Stimulated activated CD4-positive, alpha-beta T cell treated with anti-CD3 and anti-CD28 coated beads, Interleukin-4, amount 100 ng/mL, for 4 hours (primary cell): ENCODE results near the gene BNIP2.
"Not testable (repeated sequence)": the region's sequence is repeated elsewhere in the genome, so short reads cannot be mapped to it uniquely, and the experiment has no call there.

ENCODE experiments used
- DNase-seq, 2 experiments: peaks; one replicate each; pipeline ENCODE4 v3.0.0-alpha.2; 2020

The BNIP2 gene, protein sequence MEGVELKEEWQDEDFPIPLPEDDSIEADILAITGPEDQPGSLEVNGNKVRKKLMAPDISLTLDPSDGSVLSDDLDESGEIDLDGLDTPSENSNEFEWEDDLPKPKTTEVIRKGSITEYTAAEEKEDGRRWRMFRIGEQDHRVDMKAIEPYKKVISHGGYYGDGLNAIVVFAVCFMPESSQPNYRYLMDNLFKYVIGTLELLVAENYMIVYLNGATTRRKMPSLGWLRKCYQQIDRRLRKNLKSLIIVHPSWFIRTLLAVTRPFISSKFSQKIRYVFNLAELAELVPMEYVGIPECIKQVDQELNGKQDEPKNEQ

DNA sequence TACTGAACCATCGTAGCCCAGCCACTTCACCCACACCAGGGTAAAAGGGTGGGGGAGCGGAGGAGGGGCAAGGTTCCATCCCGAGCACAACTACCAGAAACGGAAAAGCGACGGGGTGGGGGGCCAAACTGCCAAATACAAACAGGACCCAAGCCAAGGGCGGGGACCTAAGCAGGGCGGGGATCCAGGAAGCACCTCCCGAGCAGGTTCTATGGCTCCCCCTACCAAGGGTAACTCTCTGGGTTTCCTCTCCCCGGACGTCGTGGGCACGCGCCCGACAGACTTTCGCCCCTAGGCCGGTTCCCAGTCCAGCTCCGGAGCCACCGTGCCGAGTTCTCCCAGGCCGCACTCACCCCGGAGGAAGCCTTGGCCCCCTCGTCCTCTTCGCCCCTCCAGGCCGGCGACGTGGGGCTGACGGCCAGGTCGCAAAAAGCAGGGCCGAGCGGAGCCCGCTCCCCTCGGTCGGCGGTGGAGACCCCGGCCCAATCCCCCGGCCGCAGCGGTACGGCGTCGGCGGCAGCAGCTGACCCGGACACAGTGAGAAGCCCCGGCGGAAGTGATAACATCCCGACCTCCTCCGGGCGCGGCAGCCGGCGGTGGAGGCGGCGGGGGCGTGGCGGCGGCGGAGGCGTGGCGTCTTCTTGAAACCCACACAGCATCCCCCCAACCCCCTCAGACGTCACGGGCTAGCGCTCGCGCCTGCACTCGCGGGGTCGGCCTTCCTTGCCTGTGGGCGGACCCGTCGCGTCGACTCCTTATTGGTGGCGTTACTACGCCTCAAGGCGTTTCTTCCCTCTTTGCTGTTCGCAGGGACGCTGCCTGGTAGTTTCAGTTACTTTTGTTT lies at the start of gene BNIP2:
Gene BNIP2, minus strand, starts transcription at position 539 of the 844 bp plus-strand sequence. CDS start 6,863 bp downstream, outside the sequence.
- DNase-seq = peak; percentile 96 to 98

DNA sequence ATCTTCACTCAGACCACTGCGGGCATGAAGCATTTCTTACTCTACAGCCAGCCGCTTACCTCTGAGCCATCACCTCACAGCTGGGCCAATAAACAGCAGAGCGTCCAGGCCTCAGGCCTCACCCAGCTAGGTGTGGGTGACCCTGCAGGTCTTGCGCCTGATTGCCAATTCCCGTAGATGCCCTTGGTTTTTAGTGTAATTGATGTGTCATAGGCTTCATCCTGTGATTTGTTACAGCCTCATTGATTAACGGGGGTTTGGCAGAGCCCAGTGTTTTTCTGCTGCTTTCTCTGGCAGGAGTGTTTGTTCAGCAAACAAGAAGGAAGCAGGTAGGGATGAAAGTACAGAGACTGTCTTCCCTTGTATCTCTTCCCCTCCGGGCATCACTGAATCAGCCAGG lies 49.6 kb upstream of the BNIP2 start:
- no peak for DNase-seq

DNA sequence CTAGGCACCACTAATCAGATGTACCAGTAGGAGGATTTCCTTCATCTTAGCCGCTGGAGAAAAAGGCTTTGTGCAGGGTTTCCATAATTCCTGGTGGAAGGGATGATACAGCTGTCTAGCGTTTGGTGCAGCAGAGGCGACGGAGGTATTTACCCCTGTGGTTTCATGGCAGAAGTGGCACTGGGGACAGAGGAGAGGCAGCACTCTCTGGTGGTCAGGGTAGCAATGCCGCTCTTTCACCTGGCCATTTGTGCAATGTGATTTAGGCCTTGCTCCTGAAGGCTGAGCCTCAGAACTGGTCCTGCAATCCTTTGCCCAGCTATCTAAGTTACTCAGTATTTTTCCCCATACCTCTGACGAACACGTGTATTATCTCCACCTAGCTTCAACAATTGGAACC lies 47.1 kb upstream of the BNIP2 start:
- no peak for DNase-seq

DNA sequence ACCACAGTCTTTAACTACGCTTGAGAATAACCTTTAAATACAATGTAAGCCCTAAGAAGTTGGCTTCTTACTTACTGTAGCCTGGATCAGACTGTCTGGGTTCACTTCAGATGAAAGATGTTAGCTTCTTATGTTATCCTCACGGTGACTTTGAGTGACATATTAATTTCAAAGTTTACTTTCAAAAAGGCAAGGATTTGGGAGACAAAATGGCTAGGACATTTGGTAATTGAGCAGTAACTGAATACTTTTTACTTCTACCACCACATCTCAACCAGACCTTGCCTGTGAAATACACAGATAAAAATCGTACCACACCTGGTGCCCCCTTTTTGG lies 36.0 kb upstream of the BNIP2 start:
- no peak for DNase-seq

DNA sequence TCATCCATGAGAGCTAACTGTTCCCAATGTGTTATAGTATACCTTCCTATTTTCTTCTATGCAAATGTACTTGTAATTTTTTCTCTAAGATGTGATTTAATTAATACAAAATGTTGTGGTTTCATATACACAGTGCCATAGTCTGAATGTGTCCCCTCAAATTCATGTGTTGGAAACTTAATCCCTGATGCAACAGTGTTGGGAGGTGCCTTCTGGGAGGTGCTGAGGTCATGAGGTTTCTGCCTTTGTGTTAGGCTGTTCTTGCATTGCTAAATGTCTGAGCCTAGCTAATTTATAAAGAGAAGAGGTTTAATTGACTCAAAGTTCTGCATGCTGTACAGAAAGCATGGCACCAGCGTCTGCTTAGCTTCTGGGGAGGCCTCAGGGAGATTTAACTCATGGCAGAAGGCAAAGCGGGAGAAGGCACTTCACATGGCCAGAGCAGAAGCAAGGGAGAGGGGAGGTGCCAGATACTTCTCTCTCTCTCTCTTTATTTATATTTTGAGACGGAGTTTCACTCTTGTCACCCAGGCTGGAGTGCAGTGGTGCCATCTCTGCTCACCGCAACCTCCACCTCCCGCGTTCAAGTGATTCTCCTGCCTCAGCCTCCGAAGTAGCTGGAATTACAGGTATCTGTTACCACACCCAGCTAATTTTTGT lies 34.7 kb upstream of the BNIP2 start:
- no peak for DNase-seq

DNA sequence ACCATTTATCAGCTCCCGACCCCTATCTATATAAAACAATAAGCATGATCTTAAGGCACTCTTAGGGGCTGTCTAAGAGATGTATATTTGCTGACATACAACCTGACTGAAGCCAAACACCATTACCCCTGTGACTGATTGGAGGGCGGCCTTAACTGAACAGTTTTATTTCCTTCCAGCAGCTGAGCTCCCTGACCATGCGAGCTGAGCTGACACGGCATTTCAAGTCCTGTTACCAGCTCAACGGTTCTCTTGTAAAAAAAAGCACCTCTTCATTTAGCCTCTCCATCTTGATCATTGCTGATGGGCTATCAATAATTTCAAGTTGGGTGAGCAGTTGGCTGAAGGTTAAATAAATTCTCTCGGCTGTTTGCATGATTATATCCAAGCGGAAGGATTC lies 33.4 kb upstream of the BNIP2 start:
- DNase-seq = no peak

DNA sequence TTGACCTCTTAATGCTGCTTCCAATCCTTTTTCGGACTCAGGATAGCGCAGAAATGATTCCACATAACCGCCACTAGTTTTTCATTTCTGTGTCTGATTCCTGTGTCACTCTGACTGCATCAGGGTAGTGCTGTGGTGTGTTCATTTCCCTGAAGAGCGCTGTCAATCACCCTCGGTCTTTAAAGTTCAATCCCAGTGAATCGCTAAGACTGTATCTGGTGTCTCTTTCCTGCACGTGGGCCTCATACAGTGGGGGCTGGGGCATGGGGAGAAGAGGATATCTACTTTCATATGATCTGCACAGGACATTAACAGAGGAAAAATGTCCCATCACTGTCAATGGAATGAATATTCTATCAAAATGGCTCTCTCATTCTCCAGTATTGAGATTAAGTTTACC lies 32.9 kb upstream of the BNIP2 start:
- DNase-seq = no peak

DNA sequence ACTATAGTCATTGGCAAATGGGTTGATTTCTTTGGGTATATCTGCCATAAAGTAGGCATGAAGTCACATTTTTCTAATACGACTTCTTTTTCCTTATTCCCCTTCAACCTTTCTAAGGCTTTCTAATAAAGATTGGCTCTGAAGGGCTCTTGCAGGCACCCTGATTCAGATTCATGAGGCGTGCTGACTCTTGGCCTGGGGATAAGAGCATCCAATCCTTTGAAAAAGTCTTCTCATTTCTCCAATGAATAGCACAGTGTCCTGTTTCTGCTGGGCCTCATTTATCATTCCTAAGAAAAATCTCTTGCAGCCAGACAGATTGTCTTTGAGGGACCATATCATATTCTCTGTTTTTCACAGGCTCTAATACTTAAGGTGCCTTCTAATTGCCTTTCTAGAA lies 32.3 kb upstream of the BNIP2 start:
- DNase-seq = no peak

DNA sequence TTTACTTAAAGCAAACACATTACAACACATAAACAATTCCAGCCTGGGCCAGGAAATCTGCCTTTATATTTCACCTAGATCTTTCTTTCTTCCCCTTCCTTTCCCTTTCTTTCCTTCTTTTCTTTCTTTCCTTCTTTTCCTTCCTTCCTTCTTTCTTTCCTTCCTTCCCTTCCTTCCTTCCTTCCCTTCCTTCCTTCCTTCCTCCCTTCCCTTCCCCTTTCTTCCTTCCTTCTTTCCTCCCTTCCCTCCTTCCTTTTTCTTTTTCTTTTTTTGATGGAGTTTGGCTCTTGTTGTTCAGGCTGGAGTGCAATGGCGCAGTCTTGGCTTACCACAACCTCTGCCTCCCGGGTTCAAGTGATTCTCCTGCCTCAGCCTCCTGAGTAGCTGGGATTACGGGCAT lies 24.1 kb upstream of the BNIP2 start:
- DNase-seq = no peak

DNA sequence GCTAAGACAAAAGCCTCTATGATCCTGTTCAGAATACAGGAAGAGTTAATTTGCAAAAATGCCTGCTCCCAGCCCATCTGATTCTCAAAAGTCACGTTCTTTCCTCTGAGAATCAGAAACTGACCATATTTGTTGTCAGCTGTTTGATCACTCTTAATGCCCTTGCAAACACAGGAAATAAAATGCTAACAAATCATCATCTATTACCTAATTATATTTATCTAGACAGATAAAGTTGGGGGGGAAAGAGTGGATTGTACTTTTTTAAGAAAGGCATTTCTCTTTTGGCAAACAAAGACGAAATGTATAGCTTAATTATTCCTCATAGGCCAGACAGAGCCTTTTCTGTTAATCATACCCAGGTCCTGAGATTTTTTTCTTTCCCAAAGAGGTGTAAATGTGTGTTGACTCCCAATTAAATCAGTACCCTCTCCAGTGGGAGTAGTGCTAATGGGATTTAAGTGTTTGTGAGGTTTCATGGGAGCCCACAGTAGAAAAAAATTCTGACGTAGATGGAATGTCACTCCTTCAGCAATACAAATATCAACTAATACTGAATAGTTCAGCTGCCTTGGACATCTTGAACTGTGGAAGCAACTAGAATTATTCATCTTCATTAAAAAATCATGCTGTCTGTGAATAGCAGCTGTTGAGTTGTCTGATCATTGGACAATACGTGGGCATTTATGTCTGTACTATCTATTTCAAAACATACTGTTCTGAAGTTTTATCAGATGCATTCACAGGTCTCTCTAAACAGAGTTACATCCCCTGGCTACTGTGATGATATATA lies 22.5 kb upstream of the BNIP2 start:
- DNase-seq = no peak

DNA sequence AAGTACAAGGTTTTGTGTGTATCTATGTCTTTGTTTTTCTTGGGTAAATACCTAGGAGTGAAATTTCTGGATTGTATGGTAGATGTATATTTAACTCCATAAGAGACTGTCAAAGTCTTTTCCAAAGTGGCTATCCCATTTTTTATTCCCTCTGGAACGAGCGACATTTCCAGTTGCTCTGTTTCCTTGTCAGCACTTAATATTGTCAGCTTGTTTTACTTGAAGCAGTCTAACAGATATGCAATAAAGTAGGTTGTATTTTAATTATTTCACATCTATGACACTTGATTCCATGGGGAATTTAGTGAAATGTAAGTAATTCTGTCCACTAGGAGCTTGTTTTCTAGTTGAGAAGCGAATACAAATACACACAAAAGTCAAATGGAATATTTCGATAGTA lies 18.5 kb upstream of the BNIP2 start:
- DNase-seq = no peak

DNA sequence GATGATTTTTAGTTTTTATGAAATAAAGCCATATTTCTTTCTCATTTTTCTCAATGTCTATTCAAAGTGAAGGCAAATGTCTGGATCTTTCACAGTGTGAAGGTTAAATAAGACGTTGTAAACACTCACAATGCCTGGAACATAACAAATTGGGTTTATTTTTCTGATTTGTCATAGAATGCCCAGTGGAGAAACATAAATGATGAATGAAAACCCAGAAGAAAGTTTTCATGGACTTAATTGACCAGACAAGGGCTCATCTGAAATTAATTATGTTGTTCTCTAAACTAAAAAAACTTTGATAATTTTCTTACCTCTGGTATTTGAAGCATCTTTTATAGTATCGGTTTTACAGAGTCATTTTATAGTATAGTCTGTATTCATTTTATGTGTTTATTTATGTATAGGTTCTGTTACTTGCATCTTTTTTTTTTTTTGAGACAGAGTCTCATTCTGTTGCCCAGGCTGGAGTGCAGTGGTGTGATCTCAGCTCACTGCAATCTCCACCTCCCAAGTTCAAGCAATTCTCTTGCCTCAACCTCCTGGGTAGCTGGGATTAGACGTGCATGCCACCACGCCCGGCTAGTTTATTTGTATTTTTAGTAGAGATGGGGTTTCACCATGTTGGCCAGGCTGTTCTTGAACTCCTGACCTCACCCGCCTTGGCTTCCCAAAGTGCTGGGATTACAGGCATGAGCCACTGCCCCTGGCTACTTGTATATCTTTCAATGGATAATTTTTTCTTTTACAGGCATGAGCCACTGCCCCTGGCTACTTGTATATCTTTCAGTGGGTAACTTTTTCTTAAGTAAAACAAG lies 15.1 kb upstream of the BNIP2 start:
- DNase-seq = no peak

DNA sequence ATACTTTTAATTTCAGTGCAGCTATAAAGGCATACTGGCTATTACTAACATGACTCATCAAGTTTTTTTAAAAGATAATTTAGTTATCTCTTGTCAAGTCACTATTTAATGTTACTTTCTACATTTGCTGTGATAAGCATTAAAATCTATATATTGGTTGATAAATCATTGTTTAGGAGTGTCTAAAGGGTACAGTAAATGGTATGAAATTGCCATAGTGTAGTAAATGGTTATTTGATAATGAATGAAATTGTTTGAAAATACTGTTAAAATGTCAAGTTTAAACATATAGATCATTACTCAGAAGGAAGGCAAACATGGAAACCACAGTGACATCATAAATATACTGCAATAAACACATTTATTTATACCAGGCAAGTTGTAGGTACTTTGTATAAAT lies 13.2 kb upstream of the BNIP2 start:
- no peak for DNase-seq

DNA sequence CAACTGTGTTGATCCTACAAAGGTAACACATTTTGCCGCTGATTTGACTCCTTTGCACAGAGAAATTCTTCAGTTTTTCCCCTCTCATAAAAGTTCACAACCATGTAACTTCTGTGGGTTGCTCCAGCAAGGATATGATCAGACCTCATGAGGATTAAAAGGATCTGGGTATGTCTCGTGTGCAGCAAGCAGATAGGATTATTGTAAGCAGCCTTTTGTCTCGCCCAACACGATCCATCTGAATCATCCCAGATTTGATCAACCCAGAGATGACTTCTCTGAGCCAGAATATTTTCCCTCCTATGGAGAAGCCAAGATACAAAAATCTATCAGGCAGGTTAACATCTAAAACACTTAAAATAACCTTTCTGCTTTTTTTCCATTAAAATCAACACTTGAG lies 12.8 kb upstream of the BNIP2 start:
- no peak for DNase-seq

DNA sequence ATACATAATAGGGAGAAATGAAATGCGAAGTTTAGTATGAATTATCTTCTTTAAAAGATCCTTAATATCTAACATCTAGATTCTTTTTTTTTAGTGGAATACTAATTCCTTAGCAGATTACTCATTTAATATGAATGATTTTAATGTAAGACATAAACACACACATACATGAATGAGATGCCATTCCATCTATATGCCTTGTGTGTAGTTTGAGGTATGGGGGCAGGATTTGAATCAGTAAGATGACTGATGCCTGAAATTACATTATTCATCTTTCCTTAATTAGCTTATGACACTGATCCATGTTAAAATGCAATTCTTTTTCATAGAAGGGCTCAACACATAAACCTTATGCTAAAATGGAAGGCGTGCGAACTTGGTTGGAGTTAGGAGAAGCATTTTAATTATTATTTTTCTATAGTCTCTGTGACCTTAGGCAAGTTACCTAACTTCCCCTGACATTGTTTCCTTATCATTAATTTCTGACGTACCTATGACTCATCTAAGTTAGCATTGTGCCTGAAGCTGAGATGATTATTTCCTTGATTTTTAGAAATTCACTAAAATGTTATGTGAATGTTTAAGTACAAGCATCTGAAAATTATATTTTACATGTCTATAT lies 10.8 kb upstream of the BNIP2 start:
- DNase-seq = no peak

DNA sequence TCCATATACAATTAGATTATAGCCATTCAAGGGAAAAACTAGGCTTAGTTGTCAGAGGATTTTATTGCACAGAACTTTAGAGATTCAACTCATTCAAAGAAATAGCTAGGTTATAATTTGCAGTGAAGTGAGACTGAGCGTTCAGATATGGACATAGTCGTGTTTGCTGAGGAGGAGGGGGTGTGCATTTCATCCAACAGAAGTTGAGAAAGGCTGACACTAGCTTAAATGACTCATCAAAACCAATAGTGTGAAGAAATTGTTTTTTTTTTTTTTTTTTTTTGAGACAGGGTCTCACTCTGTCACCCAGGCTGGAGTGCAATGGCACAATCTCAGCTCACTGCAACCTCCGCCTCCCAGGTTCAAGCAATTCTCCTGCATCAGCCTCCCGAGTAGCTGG lies 8.9 kb upstream of the BNIP2 start:
- DNase-seq = not testable (repeated sequence)

DNA sequence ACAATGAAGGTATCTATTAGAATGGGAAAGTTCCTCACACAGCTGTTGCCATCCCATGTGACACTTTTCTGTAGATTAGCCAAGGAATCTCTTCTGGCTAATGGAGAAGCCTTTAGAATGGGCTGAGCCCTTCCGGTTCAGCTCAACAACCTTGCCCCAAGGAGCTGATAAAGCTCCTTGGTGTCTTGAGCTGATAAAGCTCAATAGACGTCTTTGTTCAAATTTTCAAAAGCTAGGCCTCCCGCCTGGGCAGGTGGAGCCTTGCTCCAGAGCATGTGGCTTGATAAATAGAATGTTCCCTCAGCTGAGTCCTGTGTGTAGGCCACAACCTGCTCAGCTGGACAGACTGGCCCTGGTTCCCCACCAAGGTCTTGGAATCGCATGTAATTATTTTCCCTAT lies 7.2 kb upstream of the BNIP2 start:
- no peak for DNase-seq

DNA sequence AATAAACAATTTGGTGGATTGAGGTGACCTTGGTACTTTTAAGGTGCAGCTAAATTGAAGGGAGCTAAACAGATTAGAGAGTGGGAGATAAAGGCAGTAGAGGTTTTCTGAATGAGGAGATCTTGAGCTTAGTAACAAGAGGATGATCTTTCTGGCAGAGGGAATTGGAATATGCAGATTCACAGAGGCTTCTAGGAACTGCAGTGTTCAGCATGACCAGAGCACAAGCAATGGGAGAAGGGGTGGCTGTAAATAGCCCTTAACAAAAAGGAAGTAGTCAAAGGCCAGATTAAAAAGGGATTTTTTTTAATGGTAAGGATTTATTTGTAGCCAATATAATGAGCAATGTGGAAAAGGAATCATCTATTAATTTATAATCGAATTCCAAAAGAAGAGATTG lies 5.7 kb upstream of the BNIP2 start:
- no peak for DNase-seq

DNA sequence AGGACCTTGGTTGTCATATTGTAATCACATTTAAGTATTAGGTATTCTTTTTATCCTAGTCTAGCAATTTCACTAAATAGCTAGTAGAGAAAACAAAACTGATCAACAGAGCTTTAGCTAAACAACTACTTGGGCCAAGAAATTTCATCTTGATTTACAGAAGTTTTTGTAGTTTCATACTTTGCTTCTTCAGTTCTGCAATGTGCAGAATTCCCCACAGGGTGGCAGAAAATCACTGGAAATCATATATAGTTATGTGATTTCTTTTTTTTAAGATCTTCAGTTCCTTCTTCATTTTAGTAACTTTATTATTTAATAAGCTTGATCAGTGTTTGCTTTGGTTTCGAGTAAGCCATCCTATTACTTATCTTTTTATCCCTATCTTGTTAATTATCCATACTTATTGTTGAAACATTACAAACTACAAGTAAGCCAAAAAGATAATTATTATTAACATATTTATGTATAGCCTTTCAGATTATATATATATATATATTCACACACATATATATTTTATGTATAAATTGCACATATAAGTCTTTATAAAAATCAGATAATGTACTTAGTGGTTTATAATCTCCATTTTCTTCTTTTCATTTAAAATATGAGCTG lies 2.2 kb upstream of the BNIP2 start:
- DNase-seq = peak; percentile 11 to 15

DNA sequence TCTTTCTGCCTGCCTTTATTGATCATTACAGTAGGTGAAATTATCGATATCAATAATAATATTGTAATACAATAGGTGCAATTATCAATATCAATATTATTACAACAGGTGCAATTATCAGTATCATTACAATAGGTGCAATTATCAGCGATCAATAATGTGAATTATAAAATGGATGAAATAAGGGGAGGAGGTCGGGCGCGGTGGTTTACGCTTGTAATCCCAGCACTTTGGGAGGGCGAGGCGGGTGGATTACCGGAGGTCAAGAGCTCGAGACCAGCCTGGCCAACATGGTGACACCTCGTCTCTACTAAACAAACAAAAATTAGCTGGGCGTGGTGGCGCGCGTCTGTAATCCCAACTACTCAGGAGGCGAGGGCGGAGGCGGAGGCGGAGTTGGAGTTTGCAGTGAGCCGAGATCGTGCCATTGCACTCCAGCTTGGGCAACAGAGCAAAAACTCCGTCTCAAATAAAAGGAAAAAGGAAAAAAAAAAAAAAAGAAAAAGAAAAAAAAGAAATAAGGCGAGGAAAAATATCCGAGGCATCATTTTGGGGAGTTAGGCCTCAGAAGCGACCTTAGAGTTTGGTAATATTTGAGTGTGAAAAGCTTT lies 611 bp upstream of the BNIP2 start:
- peak; percentile 41 to 56 for DNase-seq

DNA sequence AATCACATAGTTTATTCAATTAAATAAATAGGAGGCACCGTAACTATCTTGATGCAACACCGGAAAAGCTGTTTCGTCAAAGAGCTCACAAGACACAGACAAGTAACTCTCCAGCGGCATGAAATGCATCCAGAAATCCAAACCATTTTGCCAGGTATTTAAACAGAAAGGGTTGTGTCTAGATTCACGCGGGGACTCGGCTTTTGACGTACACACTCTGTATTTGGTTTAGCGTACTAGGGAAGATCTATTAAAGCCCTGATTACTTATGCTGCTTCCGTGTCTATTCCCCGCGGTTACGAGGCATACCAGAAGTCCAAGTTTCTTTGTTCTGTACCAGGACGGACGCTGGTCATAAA lies 718 bp downstream of the BNIP2 start:
- DNase-seq = peak in 1 of 2 experiments; percentile 1
